Activated T-cell treated with anti-CD3 and anti-CD28 coated beads, Interleukin-2, amount 50 U/mL, for 4 hours (primary cell): ENCODE data around the gene USP17L11. TPM values are rescaled to one million over a fixed set of nuclear protein-coding genes. Genes with fewer than 3 reads are reported as not detected.
"Not testable (repeated sequence)": the region's sequence is repeated elsewhere in the genome, so short reads cannot be mapped to it uniquely, and the experiment has no call there.

Experiments used
- ATAC-seq, 2 donors: fragments of 200-7000 bp; cut with Tn5 transposase; one replicate each; pipeline ENCODE4 v1.10.0; 2021
- DNase-seq: peaks from one replicate; pipeline ENCODE4 v3.0.0-alpha.2; 2020
- H3K27me3 Mint-ChIP-seq: one replicate; pipeline ENCODE4 v1.8.0; 2021; ENCODE audit warnings: low read depth, mixed read lengths
- H3K36me3 Mint-ChIP-seq: one replicate; pipeline ENCODE4 v1.8.0; 2022; ENCODE audit warnings: mixed read lengths; ENCODE audit not compliant: insufficient read depth
- H3K4me1 Mint-ChIP-seq: one replicate; pipeline ENCODE4 v1.8.0; 2021; ENCODE audit warnings: low read depth, mixed read lengths
- H3K4me3 Mint-ChIP-seq: one replicate; pipeline ENCODE4 v1.8.0; 2021; ENCODE audit warnings: mild to moderate bottlenecking, moderate library complexity, mixed read lengths
- H3K9me3 Mint-ChIP-seq: one replicate; pipeline ENCODE4 v1.8.0; 2021; ENCODE audit warnings: mixed read lengths
- total RNA-seq, 3 donors: library from RNA; stranded (reverse); gene quantifications; one replicate each; pipeline ENCODE4 v1.2.1, GENCODE V29; 2021

USP17L11 gene
- total RNA-seq, 3 donors from 2014 or later: not detected

DNA sequence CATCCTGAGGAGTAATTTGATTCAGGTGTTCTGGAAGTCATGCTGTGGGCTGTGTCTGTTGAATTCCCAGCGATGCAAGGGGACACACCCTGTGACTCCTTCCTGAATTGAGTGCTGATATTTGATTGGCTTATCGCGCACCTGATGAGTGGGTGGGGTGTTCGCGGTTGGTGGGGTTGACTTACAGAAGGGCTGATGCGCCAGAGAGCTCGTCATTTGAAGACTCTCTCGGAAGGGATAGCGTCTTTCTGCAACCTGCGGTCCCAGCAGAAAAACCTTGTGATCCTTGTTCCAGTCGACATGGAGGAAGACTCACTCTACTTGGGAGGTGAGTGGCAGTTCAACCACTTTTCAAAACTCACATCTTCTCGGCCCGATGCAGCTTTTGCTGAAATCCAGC, 47.4 kb downstream of the USP17L11 start, which contains the start of gene USP17L21:
Gene USP17L21, plus strand, starts transcription at position 301 of the 400 bp plus-strand sequence. Its CDS starts 0 bp downstream, at position 301.
- H3K36me3 Mint-ChIP-seq, H3K27me3 Mint-ChIP-seq, ATAC-seq: not testable (repeated sequence)

More for the DNA sequence above, 47.4 kb downstream of the USP17L11 start, which contains the start of gene USP17L21:
- H3K9me3 Mint-ChIP-seq, DNase-seq, H3K4me1 Mint-ChIP-seq, H3K4me3 Mint-ChIP-seq: not testable (repeated sequence)

Other genes starting within 250 kb of the USP17L11 start
- gene FAM90A26, start 45.0 kb upstream of the USP17L11 start, total RNA-seq: under 1 TPM in 1 of 3 donors, not detected in 2; 0.10 TPM
- gene USP17L10, start 4.7 kb upstream of the USP17L11 start, total RNA-seq: not detected
- not detected for gene USP17L12, start 4.7 kb downstream of the USP17L11 start, total RNA-seq
- gene USP17L13, start 9.5 kb downstream of the USP17L11 start, total RNA-seq: not detected
- gene USP17L15, start 19.0 kb downstream of the USP17L11 start, total RNA-seq: not detected
- not detected for gene USP17L17, start 28.5 kb downstream of the USP17L11 start, total RNA-seq
- gene USP17L18, start 33.2 kb downstream of the USP17L11 start, total RNA-seq: not detected
- not detected for gene USP17L19, start 38.0 kb downstream of the USP17L11 start, total RNA-seq
- not detected for gene USP17L20, start 42.7 kb downstream of the USP17L11 start, total RNA-seq
- not detected for gene USP17L21, start 47.5 kb downstream of the USP17L11 start, total RNA-seq
- gene USP17L22, start 52.2 kb downstream of the USP17L11 start, total RNA-seq: not detected
- not detected for gene USP17L24, start 109.8 kb downstream of the USP17L11 start, total RNA-seq
- gene USP17L25, start 114.5 kb downstream of the USP17L11 start, total RNA-seq: not detected
- not detected for gene USP17L26, start 119.3 kb downstream of the USP17L11 start, total RNA-seq
- gene USP17L5, start 124.0 kb downstream of the USP17L11 start, total RNA-seq: not detected
- gene USP17L27, start 128.7 kb downstream of the USP17L11 start, total RNA-seq: not detected
- not detected for gene USP17L28, start 133.5 kb downstream of the USP17L11 start, total RNA-seq
- gene USP17L29, start 138.2 kb downstream of the USP17L11 start, total RNA-seq: not detected
- gene USP17L30, start 147.7 kb downstream of the USP17L11 start, total RNA-seq: not detected
- not detected for gene DEFB131A, start 229.0 kb downstream of the USP17L11 start, total RNA-seq